ENCODE measurements around the gene ZNF783. TPM values are rescaled to one million over a fixed set of nuclear protein-coding genes. Genes with fewer than 3 reads are reported as not detected.
A peak's percentile ranks its signal among the peaks of the same experiment; 100 is the strongest.

Gene ZNF783
- total and polyA plus RNA-seq, 9 of the 15 experiments (the other 6 are each of a cell fraction or from before 2014, with no cell fraction given), result 0.66 to 11.2 (median 5.4) TPM

DNA sequence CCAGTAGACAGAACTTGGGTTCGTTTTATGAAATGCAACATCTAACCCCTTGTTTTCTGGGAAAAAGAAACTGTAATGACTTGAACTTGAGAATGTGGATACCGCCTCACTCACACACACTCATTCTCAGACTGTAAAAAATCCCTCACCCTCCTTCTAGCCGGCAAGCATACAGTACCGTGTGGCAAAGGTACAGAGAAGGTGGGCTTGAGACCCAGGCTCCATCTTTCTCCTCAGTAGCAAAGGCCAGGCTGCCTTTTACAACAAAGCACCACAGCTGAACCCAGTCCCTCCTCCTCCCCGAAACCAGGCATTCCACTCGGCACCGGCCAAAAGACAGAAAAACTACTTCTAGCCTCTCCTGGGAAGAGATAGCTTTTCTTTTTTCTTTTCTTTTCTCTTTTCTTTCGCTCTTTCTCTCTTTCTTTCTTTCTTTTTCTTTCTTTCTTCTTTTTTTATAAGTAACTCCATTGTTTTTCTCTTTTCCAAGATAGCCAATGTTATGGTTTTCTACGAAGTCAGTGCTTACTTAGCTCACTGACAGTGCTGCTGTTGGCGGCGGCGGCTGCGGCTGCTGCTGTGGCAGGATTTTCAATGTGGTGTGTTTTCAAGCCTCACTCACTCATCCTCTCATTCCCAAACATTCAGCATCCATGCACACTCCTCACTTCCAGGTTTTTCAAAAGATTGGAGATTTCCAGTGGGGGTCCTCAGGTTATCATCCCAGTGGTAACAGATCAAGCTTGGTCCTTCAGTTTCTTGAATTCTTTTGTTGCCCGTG, 59.3 kb downstream of the ZNF783 start (continued):
- TF ChIP-seq CBX8 (IDR thresholded peaks at IDR 0.05; ENCODE audit: borderline replicate concordance, extremely low read depth, low read depth, low read length, poor library complexity, severe bottlenecking), result peak; percentile 12
- TF ChIP-seq CTBP1 (IDR thresholded peaks at IDR 0.05; ENCODE audit: borderline replicate concordance), result 0 out of 2 replicates have a peak, but pooled peaks have one; percentile 9
- peak; percentile 38; the same call in 1 of the 2 replicates for TF ChIP-seq SMARCA4 (IDR thresholded peaks at IDR 0.05)
- TF ChIP-seq BCOR (IDR thresholded peaks at IDR 0.05), result peak; percentile 24; the same call in 1 of the 2 replicates
- peak in 1 of 3 experiments; percentile 0 for TF ChIP-seq YY1 (IDR thresholded peaks at IDR 0.05; ENCODE audit: borderline replicate concordance in 1 of 3, control insufficient read depth in 1 of 3, extremely low read depth in 1 of 3, insufficient read depth in 3 of 3, insufficient read length in 1 of 3, insufficient replicate concordance in 2 of 3, low read depth in 1 of 3, low read length in 2 of 3)
- peak; percentile 59 for TF ChIP-seq NBN (IDR thresholded peaks at IDR 0.05; ENCODE audit: low read depth)
- peak; percentile 74 for TF ChIP-seq HINFP (tag; conservative IDR thresholded peaks at IDR 0.05; ENCODE audit: low read depth)
- TF ChIP-seq MTA2 (IDR thresholded peaks at IDR 0.05; ENCODE audit: low read depth), result 0 out of 2 replicates have a peak, but pooled peaks have one; percentile 21
- TF ChIP-seq, protein P1, sequence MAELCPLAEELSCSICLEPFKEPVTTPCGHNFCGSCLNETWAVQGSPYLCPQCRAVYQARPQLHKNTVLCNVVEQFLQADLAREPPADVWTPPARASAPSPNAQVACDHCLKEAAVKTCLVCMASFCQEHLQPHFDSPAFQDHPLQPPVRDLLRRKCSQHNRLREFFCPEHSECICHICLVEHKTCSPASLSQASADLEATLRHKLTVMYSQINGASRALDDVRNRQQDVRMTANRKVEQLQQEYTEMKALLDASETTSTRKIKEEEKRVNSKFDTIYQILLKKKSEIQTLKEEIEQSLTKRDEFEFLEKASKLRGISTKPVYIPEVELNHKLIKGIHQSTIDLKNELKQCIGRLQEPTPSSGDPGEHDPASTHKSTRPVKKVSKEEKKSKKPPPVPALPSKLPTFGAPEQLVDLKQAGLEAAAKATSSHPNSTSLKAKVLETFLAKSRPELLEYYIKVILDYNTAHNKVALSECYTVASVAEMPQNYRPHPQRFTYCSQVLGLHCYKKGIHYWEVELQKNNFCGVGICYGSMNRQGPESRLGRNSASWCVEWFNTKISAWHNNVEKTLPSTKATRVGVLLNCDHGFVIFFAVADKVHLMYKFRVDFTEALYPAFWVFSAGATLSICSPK (IDR thresholded peaks at IDR 0.05; ENCODE audit: borderline replicate concordance), result 0 out of 2 replicates have a peak, but pooled peaks have one; percentile 82
- TF ChIP-seq, protein P2, sequence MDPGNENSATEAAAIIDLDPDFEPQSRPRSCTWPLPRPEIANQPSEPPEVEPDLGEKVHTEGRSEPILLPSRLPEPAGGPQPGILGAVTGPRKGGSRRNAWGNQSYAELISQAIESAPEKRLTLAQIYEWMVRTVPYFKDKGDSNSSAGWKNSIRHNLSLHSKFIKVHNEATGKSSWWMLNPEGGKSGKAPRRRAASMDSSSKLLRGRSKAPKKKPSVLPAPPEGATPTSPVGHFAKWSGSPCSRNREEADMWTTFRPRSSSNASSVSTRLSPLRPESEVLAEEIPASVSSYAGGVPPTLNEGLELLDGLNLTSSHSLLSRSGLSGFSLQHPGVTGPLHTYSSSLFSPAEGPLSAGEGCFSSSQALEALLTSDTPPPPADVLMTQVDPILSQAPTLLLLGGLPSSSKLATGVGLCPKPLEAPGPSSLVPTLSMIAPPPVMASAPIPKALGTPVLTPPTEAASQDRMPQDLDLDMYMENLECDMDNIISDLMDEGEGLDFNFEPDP (CRISPR knock-in tag; IDR thresholded peaks at IDR 0.05), result 0 out of 2 replicates have a peak, but pooled peaks have one; percentile 0
- TF ChIP-seq NFRKB (IDR thresholded peaks at IDR 0.05; ENCODE audit: low read depth), result peak; percentile 58; the same call in 1 of the 2 replicates
- TF ChIP-seq FOXK2 (conservative IDR thresholded peaks at IDR 0.05 in 1 of 2, IDR thresholded peaks at IDR 0.05 in 1 of 2; ENCODE audit: low read depth in 2 of 2), result 0 out of 4 replicates have a peak, but pooled peaks of 1 of the 2 experiments have one; percentile 30
- TF ChIP-seq, protein P3, sequence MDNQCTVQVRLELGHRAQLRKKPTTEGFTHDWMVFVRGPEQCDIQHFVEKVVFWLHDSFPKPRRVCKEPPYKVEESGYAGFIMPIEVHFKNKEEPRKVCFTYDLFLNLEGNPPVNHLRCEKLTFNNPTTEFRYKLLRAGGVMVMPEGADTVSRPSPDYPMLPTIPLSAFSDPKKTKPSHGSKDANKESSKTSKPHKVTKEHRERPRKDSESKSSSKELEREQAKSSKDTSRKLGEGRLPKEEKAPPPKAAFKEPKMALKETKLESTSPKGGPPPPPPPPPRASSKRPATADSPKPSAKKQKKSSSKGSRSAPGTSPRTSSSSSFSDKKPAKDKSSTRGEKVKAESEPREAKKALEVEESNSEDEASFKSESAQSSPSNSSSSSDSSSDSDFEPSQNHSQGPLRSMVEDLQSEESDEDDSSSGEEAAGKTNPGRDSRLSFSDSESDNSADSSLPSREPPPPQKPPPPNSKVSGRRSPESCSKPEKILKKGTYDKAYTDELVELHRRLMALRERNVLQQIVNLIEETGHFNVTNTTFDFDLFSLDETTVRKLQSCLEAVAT (IDR thresholded peaks at IDR 0.05), result peak; percentile 51 to 68; a peak in 2 of 4 replicates
- peak; percentile 82; the same call in 1 of the 2 replicates for TF ChIP-seq LARP7 (IDR thresholded peaks at IDR 0.05)
